Posterior cingulate gyrus (tissue), 11 donors: ENCODE measurements around the gene RNF213.

Experiments
- DNase-seq, 10 donors: peaks; one replicate each; pipeline versions ENCODE4 v3.0.0 to v3.0.0-alpha.2; 2020 to 2021; ENCODE audit warnings: mixed read lengths in 3 of 10
- intact Hi-C: fragments of 100-400 bp; cut with DNase I; formaldehyde crosslinking; loops from one replicate; pipeline ENCODE4 v1.15.1; 2023

Gene RNF213

GRCh38 chr17:80356231-80356856 is 95.7 kb downstream of the RNF213 start:
- intact Hi-C loops: no loop called here
- peak in 3 of 10 donors; percentile 42 to 64 (median 57) for DNase-seq

GRCh38 chr17:80358131-80358530 is 97.5 kb downstream of the RNF213 start:
- intact Hi-C loops: no loop called here
- peak in 3 of 10 donors; percentile 18 to 69 (median 52) for DNase-seq

- peak in 3 of 10 donors; percentile 22 to 50 (median 35) for DNase-seq
- intact Hi-C loops: no loop called here
Observed at GRCh38 chr17:80358861-80359260, 98.2 kb downstream of the RNF213 start.

GRCh38 chr17:80359422-80360110 is 98.9 kb downstream of the RNF213 start:
- intact Hi-C loops: loop anchor here (5.0 to 10.0 kb wide), 2 partner anchors 275 to 352 kb away; no protein-coding TSS in a partner anchor
- DNase-seq: peak in 2 of 10 donors; percentile 5 to 24

GRCh38 chr17:80360396-80360795 is 99.7 kb downstream of the RNF213 start:
- intact Hi-C loops: loop anchor here (5.0 to 10.0 kb wide), 2 partner anchors 276 to 353 kb away; no protein-coding TSS in a partner anchor
- peak in 2 of 10 donors; percentile 32 to 36 for DNase-seq

- intact Hi-C loops: loop anchor here (5.0 to 10.0 kb wide), 2 partner anchors 277 to 354 kb away; no protein-coding TSS in a partner anchor
- peak in 3 of 10 donors; percentile 36 to 67 (median 45) for DNase-seq
Observed at GRCh38 chr17:80361495-80362220, 101.0 kb downstream of the RNF213 start.

GRCh38 chr17:80362428-80363119 is 101.9 kb downstream of the RNF213 start:
- DNase-seq: peak in 3 of 10 donors; percentile 29 to 52 (median 37)
- intact Hi-C loops: loop anchor here (5.0 to 10.0 kb wide), 2 partner anchors 278 to 355 kb away; no protein-coding TSS in a partner anchor

GRCh38 chr17:80363120-80363515 is 102.5 kb downstream of the RNF213 start:
- intact Hi-C loops: loop anchor here (5.0 to 10.0 kb wide), 2 partner anchors 278 to 356 kb away; no protein-coding TSS in a partner anchor
- DNase-seq: peak in 3 of 10 donors; percentile 9 to 53 (median 38)

- peak in 3 of 10 donors; percentile 57 to 82 (median 70) for DNase-seq
- intact Hi-C loops: loop anchor here (5.0 to 10.0 kb wide), 2 partner anchors 279 to 356 kb away; no protein-coding TSS in a partner anchor
Observed at GRCh38 chr17:80363518-80364090, 103.0 kb downstream of the RNF213 start.

GRCh38 chr17:80364091-80364691 is 103.5 kb downstream of the RNF213 start:
- DNase-seq: peak in 6 of 10 donors; percentile 24 to 86 (median 52)
- intact Hi-C loops: loop anchor here (5.0 to 10.0 kb wide), 2 partner anchors 279 to 357 kb away; no protein-coding TSS in a partner anchor

GRCh38 chr17:80365001-80365965 is 104.6 kb downstream of the RNF213 start:
- DNase-seq: peak in 3 of 10 donors; percentile 45 to 62 (median 56)
- intact Hi-C loops: loop anchor here (10.0 kb wide), 1 partner anchor 280 kb away; no protein-coding TSS in a partner anchor

- DNase-seq: peak in 3 of 10 donors; percentile 30 to 64 (median 47)
- intact Hi-C loops: loop anchor here (10.0 kb wide), 1 partner anchor 281 kb away; no protein-coding TSS in a partner anchor
Observed at GRCh38 chr17:80365983-80366382, 105.3 kb downstream of the RNF213 start.

GRCh38 chr17:80367503-80367902 is 106.9 kb downstream of the RNF213 start:
- intact Hi-C loops: loop anchor here (10.0 kb wide), 1 partner anchor 283 kb away; no protein-coding TSS in a partner anchor
- peak in 3 of 10 donors; percentile 62 to 76 (median 68) for DNase-seq

GRCh38 chr17:80371196-80371595 is 110.5 kb downstream of the RNF213 start:
- DNase-seq: peak in 2 of 10 donors; percentile 30 to 74
- intact Hi-C loops: no loop called here

- peak in 2 of 10 donors; percentile 25 to 64 for DNase-seq
- intact Hi-C loops: no loop called here
Observed at GRCh38 chr17:80372456-80372855, 111.8 kb downstream of the RNF213 start.

GRCh38 chr17:80372922-80373570 is 112.4 kb downstream of the RNF213 start:
- intact Hi-C loops: no loop called here
- DNase-seq: peak in 3 of 10 donors; percentile 26 to 69 (median 46)
